ENCODE data around the gene ELFN1. TPM values are rescaled to one million over a fixed set of nuclear protein-coding genes. Genes with fewer than 3 reads are reported as not detected.

ELFN1 gene
- total RNA-seq, 1 donor from 2014 or later = 19.7 TPM

- no peak overlapping the region for H3K4me3 Mint-ChIP-seq (ENCODE audit: unreplicated experiment)
- H3K9ac ChIP-seq (ENCODE audit: low read length) = no peak overlapping the region
- H3K9me3 Mint-ChIP-seq (ENCODE audit: unreplicated experiment) = peaks cover 13% of the 10 kb centered on the region
- DNase-seq (ENCODE audit: low read depth) = no peak
- no peaks in the 10 kb centered on the region for H3K4me1 ChIP-seq (ENCODE audit: insufficient read depth, low read length)
- H3K4me1 Mint-ChIP-seq (ENCODE audit: low read depth, unreplicated experiment) = no peaks in the 10 kb centered on the region
- peaks cover 17% of the 10 kb centered on the region for H3K36me3 Mint-ChIP-seq (ENCODE audit: low read depth, unreplicated experiment)
- peaks cover 7% of the 10 kb centered on the region for H3K27me3 Mint-ChIP-seq (ENCODE audit: low read depth, unreplicated experiment)
- no peaks in the 10 kb centered on the region for H3K79me2 ChIP-seq (ENCODE audit: insufficient read depth, low read length)
- no peak overlapping the region for H3K27ac ChIP-seq (ENCODE audit: low read depth, low read length)
- no peak for FAIRE-seq
- H3K9me3 ChIP-seq (ENCODE audit: insufficient read depth, low read depth, low read length) = no peaks in the 10 kb centered on the region
- peaks cover 33% of the 10 kb centered on the region for H4K20me1 ChIP-seq (ENCODE audit: insufficient read depth, low read length)
- H3K27ac Mint-ChIP-seq (ENCODE audit: unreplicated experiment) = no peak overlapping the region
- TF ChIP-seq CTCF (IDR thresholded peaks at IDR 0.05; ENCODE audit: insufficient read depth, low read depth, low read length) (no peak), EZH2 (IDR thresholded peaks at IDR 0.05; ENCODE audit: insufficient read depth, low read length) (no peak)
- H3K4me3 ChIP-seq (ENCODE audit: insufficient read depth, low read depth, low read length) = no peak overlapping the region
- H3K36me3 ChIP-seq (ENCODE audit: insufficient read depth, low read length) = no peaks in the 10 kb centered on the region
- H3K4me2 ChIP-seq (ENCODE audit: low read length) = no peak overlapping the region
- H2AFZ ChIP-seq (ENCODE audit: low read depth, low read length) = no peak overlapping the region
- H3K27me3 ChIP-seq (ENCODE audit: insufficient read depth, low read length) = no peaks in the 10 kb centered on the region
Observed at GRCh38 chr7:1678571-1679325, 8.7 kb downstream of the ELFN1 start.

GRCh38 chr7:1679326-1679965 is 9.4 kb downstream of the ELFN1 start:
- TF ChIP-seq EZH2 (IDR thresholded peaks at IDR 0.05; ENCODE audit: insufficient read depth, low read length) = no peak
- TF ChIP-seq CTCF (IDR thresholded peaks at IDR 0.05; ENCODE audit: insufficient read depth, low read depth, low read length) = no peak
- H3K79me2 ChIP-seq (ENCODE audit: insufficient read depth, low read length) = no peaks in the 10 kb centered on the region
- no peak overlapping the region for H3K4me3 Mint-ChIP-seq (ENCODE audit: unreplicated experiment)
- no peak overlapping the region for H3K27ac ChIP-seq (ENCODE audit: low read depth, low read length)
- H3K9me3 Mint-ChIP-seq (ENCODE audit: unreplicated experiment) = peaks cover 17% of the 10 kb centered on the region
- no peak overlapping the region for H3K9ac ChIP-seq (ENCODE audit: low read length)
- H3K4me1 Mint-ChIP-seq (ENCODE audit: low read depth, unreplicated experiment) = no peaks in the 10 kb centered on the region
- peaks cover 21% of the 10 kb centered on the region for H3K36me3 Mint-ChIP-seq (ENCODE audit: low read depth, unreplicated experiment)
- H3K4me3 ChIP-seq (ENCODE audit: insufficient read depth, low read depth, low read length) = no peak overlapping the region
- no peaks in the 10 kb centered on the region for H3K36me3 ChIP-seq (ENCODE audit: insufficient read depth, low read length)
- peaks cover 27% of the 10 kb centered on the region for H4K20me1 ChIP-seq (ENCODE audit: insufficient read depth, low read length)
- DNase-seq (ENCODE audit: low read depth) (no peak), FAIRE-seq (no peak)
- H3K4me1 ChIP-seq (ENCODE audit: insufficient read depth, low read length) = no peaks in the 10 kb centered on the region
- H3K27ac Mint-ChIP-seq (ENCODE audit: unreplicated experiment) = no peak overlapping the region
- peaks cover 7% of the 10 kb centered on the region for H3K27me3 Mint-ChIP-seq (ENCODE audit: low read depth, unreplicated experiment)
- H3K27me3 ChIP-seq (ENCODE audit: insufficient read depth, low read length) = no peaks in the 10 kb centered on the region
- no peak overlapping the region for H2AFZ ChIP-seq (ENCODE audit: low read depth, low read length)
- no peak overlapping the region for H3K4me2 ChIP-seq (ENCODE audit: low read length)
- H3K9me3 ChIP-seq (ENCODE audit: insufficient read depth, low read depth, low read length) = no peaks in the 10 kb centered on the region

Data from astrocyte (in vitro differentiated cells and primary cell).